Esophagus squamous epithelium (tissue), 4 donors: ENCODE data around the gene MBNL3.

ENCODE experiments used
- POLR2A ChIP-seq, 4 donors: fragments of 450-650 bp; IDR thresholded peaks; one replicate each; pipeline ENCODE4 v1.6.1; 2017; ENCODE audit warnings: antibody characterized with exemption in 4 of 4, mild to moderate bottlenecking in 4 of 4, moderate library complexity in 3 of 4
- TF ChIP-seq, protein P1 (sequence below), 6 experiments: fragments of 450-650 bp in 4 of 6; fragments of 200-600 bp in 2 of 6; sonication (generic) in 2 of 6; IDR thresholded peaks; one replicate each; pipeline ENCODE4 v1.5.1; 2016 to 2019; ENCODE audit warnings: antibody characterized with exemption in 6 of 6, mild to moderate bottlenecking in 4 of 6, moderate library complexity in 4 of 6

DNA sequence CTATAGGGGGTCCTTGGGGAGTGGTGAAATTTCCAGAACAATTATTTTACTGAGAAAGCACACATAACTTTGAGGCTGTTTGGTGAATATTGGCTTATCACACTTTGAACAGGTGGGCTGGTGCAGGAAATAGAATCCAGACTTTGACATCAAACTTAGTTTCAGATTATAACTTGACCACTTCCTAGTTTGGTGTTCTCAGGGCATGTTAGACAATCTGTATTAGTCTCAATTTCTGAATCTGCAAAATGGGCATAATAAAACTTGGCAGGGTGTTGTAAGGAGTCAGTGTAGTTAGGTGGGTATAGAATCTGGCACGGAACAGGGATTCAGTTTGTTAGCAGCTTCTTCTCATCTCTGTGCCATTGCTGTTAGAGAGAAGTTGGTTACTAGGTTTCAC is 43.3 kb upstream of the MBNL3 start:
- no peak for TF ChIP-seq POLR2A (IDR thresholded peaks at IDR 0.05)
- TF ChIP-seq, protein P1, sequence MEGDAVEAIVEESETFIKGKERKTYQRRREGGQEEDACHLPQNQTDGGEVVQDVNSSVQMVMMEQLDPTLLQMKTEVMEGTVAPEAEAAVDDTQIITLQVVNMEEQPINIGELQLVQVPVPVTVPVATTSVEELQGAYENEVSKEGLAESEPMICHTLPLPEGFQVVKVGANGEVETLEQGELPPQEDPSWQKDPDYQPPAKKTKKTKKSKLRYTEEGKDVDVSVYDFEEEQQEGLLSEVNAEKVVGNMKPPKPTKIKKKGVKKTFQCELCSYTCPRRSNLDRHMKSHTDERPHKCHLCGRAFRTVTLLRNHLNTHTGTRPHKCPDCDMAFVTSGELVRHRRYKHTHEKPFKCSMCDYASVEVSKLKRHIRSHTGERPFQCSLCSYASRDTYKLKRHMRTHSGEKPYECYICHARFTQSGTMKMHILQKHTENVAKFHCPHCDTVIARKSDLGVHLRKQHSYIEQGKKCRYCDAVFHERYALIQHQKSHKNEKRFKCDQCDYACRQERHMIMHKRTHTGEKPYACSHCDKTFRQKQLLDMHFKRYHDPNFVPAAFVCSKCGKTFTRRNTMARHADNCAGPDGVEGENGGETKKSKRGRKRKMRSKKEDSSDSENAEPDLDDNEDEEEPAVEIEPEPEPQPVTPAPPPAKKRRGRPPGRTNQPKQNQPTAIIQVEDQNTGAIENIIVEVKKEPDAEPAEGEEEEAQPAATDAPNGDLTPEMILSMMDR (IDR thresholded peaks at IDR 0.05) = no peak
